HL-60 (cell line): ENCODE data around the gene KRT77.

Experiments
- DNase-seq, 2 experiments: peaks; one replicate each; pipeline ENCODE4 v3.0.0-alpha.2; 2010 to 2020; ENCODE audit warnings: low read depth in 1 of 2, low spot score in 1 of 2
- H3K27ac ChIP-seq: fragments of 250-450 bp; sonication (Bioruptor Pico); replicated peaks from 2 replicates; pipeline ENCODE4 v1.5.1; 2020; ENCODE audit warnings: mild to moderate bottlenecking, moderate library complexity
- H3K27me3 ChIP-seq: fragments of 250-450 bp; sonication (Bioruptor Pico); 2 replicates; pipeline ENCODE4 v1.5.1; 2021; ENCODE audit warnings: mild to moderate bottlenecking, moderate library complexity; ENCODE audit not compliant: insufficient read depth, poor library complexity, severe bottlenecking
- H3K4me3 ChIP-seq: replicated peaks from 2 replicates; pipeline ENCODE4 v1.5.1; 2011; ENCODE audit warnings: mild to moderate bottlenecking, control low read depth, low read length; ENCODE audit not compliant: insufficient read depth
- GABPA ChIP-seq: IDR thresholded peaks from 2 replicates; pipeline ENCODE4 v1.6.1; 2012; ENCODE audit warnings: low read depth
- POLR2AphosphoS5 ChIP-seq: IDR thresholded peaks from 2 replicates; pipeline ENCODE4 v1.6.1; 2012; ENCODE audit warnings: low read depth
- SPI1 ChIP-seq: IDR thresholded peaks from 2 replicates; pipeline ENCODE4 v1.6.1; 2012; ENCODE audit warnings: low read depth, mild to moderate bottlenecking, borderline replicate concordance
- TF ChIP-seq, protein P1 (sequence below): IDR thresholded peaks from one replicate; pipeline ENCODE4 v1.5.1; 2011; ENCODE audit warnings: low read length, control low read depth, inconsistent platforms; ENCODE audit not compliant: insufficient read depth
- TF ChIP-seq, protein P2 (sequence below): IDR thresholded peaks from 2 replicates; pipeline ENCODE4 v1.6.1; 2012; ENCODE audit warnings: low read depth; ENCODE audit not compliant: insufficient replicate concordance

KRT77 gene

GRCh38 chr12:52661668-52662067, 41.7 kb downstream of the KRT77 start:
- Histone ChIP-seq H3K4me3 (no peak overlapping the region), H3K27me3 (peaks cover 2% of the 10 kb centered on the region), H3K27ac (no peak overlapping the region)
- no peak for DNase-seq
- TF ChIP-seq, protein P1, sequence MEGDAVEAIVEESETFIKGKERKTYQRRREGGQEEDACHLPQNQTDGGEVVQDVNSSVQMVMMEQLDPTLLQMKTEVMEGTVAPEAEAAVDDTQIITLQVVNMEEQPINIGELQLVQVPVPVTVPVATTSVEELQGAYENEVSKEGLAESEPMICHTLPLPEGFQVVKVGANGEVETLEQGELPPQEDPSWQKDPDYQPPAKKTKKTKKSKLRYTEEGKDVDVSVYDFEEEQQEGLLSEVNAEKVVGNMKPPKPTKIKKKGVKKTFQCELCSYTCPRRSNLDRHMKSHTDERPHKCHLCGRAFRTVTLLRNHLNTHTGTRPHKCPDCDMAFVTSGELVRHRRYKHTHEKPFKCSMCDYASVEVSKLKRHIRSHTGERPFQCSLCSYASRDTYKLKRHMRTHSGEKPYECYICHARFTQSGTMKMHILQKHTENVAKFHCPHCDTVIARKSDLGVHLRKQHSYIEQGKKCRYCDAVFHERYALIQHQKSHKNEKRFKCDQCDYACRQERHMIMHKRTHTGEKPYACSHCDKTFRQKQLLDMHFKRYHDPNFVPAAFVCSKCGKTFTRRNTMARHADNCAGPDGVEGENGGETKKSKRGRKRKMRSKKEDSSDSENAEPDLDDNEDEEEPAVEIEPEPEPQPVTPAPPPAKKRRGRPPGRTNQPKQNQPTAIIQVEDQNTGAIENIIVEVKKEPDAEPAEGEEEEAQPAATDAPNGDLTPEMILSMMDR: no peak
- no peak for TF ChIP-seq POLR2AphosphoS5
- TF ChIP-seq, protein P2, sequence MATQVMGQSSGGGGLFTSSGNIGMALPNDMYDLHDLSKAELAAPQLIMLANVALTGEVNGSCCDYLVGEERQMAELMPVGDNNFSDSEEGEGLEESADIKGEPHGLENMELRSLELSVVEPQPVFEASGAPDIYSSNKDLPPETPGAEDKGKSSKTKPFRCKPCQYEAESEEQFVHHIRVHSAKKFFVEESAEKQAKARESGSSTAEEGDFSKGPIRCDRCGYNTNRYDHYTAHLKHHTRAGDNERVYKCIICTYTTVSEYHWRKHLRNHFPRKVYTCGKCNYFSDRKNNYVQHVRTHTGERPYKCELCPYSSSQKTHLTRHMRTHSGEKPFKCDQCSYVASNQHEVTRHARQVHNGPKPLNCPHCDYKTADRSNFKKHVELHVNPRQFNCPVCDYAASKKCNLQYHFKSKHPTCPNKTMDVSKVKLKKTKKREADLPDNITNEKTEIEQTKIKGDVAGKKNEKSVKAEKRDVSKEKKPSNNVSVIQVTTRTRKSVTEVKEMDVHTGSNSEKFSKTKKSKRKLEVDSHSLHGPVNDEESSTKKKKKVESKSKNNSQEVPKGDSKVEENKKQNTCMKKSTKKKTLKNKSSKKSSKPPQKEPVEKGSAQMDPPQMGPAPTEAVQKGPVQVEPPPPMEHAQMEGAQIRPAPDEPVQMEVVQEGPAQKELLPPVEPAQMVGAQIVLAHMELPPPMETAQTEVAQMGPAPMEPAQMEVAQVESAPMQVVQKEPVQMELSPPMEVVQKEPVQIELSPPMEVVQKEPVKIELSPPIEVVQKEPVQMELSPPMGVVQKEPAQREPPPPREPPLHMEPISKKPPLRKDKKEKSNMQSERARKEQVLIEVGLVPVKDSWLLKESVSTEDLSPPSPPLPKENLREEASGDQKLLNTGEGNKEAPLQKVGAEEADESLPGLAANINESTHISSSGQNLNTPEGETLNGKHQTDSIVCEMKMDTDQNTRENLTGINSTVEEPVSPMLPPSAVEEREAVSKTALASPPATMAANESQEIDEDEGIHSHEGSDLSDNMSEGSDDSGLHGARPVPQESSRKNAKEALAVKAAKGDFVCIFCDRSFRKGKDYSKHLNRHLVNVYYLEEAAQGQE: no peak
- no peak for TF ChIP-seq GABPA
- TF ChIP-seq SPI1: no peak

GRCh38 chr12:52660934-52661499, 42.3 kb downstream of the KRT77 start:
- Histone ChIP-seq H3K27me3 (peaks cover 2% of the 10 kb centered on the region), H3K27ac (no peak overlapping the region), H3K4me3 (no peak overlapping the region)
- TF ChIP-seq, protein P1: no peak
- TF ChIP-seq GABPA (no peak), SPI1 (no peak)
- DNase-seq: no peak

GRCh38 chr12:52659951-52660350, 43.4 kb downstream of the KRT77 start:
- DNase-seq: no peak
- TF ChIP-seq, protein P2: no peak
- TF ChIP-seq SPI1 (no peak), POLR2AphosphoS5 (no peak), GABPA (no peak)
- TF ChIP-seq, protein P1: no peak
- H3K4me3 ChIP-seq: no peak overlapping the region
- no peak overlapping the region for H3K27ac ChIP-seq
- H3K27me3 ChIP-seq: peaks cover 2% of the 10 kb centered on the region

- no peak for DNase-seq
- peaks cover 2% of the 10 kb centered on the region for H3K27me3 ChIP-seq
Observed at GRCh38 chr12:52659395-52659794, 43.9 kb downstream of the KRT77 start.

More at GRCh38 chr12:52659395-52659794, 43.9 kb downstream of the KRT77 start:
- Histone ChIP-seq H3K4me3 (no peak overlapping the region), H3K27ac (no peak overlapping the region)
- TF ChIP-seq SPI1 (no peak), GABPA (no peak), POLR2AphosphoS5 (no peak)
- TF ChIP-seq, protein P1: no peak
